Measurements from ENCODE around the gene GPBP1.

Gene GPBP1

GRCh38 chr5:57311251-57311650 is 137.4 kb downstream of the GPBP1 start:
- no peak for DNase-seq (ENCODE audit: low read depth)
- H3K4me3 ChIP-seq (ENCODE audit: low read length): no peak overlapping the region
- no peak for TF ChIP-seq CTCF (conservative IDR thresholded peaks at IDR 0.05; ENCODE audit: low read depth, low read length)

- no peak for DNase-seq (ENCODE audit: low read depth)
- TF ChIP-seq CTCF (conservative IDR thresholded peaks at IDR 0.05; ENCODE audit: low read depth, low read length): no peak
- no peak overlapping the region for H3K4me3 ChIP-seq (ENCODE audit: low read length)
These were observed 138.3 kb downstream of the GPBP1 start for GRCh38 chr5:57311921-57312735.

- no peak for DNase-seq (ENCODE audit: low read depth)
- no peak overlapping the region for H3K4me3 ChIP-seq (ENCODE audit: low read length)
- no peak for TF ChIP-seq CTCF (conservative IDR thresholded peaks at IDR 0.05; ENCODE audit: low read depth, low read length)
These were observed 139.9 kb downstream of the GPBP1 start for GRCh38 chr5:57313716-57314115.
